Measurements from ENCODE around the gene TMEM120B.

Gene TMEM120B

DNA sequence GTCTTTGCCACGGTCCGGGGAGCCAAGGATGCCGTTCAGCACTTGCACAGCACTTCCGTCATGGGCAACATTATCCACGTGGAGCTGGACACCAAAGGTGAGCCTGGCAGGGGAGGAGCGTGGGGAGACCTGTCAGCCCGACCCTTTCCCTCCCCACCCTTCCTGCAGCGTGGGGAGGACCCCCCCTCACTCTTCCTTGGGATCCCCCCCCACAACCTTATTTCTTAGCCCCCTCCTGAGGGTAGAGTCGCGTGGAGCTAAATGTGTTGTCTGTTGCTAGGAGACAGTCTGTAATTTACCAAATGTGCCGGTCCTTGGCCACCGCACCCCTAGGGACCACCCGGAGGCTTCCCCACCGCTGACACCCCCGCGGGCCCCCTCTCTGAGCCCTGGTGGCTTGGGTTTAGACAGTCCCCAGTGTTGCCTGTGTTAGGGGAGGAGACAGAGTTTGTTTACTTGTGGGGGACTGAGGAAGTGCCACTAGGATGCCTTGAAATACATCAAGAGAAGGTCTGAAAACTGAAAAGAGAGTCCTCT lies 93.5 kb downstream of the TMEM120B start:
- peak in 1 of 2 experiments; percentile 42 for DNase-seq

- DNase-seq = no peak
Observed at GRCh38 chr12:121806546-121807423, 94.2 kb downstream of the TMEM120B start.

DNA sequence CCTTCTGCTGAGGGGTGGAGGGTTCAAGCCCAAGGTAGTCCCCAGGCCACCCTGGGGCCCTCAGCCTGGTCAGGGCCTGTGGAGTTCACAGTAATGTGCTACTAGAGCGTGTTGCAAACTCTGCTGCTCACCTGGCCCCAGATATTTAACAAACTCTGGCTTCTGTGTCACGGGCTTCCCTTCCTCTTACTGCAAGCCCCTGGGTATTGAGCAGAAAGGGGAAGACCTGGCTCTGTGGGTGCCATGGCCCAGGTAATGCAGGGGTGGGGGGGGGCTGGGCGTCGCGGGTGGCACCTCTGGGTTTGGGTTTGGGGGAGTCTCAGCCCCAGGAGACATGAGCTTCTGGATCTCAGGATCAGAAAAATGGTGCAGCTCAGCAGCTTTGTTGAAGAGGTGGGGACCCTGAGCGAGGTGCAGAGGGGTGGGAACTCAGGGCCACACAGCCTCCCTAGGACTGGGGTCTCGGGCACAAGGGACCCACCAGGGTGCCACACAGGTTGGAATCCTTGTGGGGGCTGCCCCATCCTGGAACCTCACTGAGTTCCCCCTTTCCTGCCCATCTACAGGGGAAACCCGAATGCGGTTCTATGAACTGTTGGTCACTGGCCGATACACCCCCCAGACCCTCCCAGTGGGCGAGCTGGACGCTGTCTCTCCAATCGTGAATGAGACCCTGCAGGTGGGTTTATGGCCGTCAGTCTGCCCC lies 95.2 kb downstream of the TMEM120B start:
- no peak for DNase-seq

DNA sequence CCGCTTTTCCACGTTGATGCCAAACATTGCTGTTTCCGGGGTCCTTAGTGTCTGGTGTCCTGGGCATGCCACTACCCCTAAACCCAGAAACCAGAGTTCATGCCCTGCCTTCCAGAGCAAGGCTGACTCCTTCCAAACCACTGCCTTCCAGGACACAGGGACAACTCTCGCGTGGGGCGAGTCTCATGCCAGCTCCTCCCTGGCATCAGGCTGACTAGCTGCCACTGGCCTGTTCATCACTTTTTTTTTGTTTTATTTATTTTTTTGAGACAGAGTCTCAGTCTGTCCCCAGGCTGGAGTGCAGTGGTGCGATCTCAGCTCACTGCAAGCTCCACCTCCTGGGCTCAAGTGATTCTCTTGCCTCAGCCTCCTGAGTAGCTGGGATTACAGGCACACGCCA lies 96.1 kb downstream of the TMEM120B start:
- no peak for DNase-seq

- no peak for DNase-seq
Observed at GRCh38 chr12:121809712-121810116, 97.2 kb downstream of the TMEM120B start.

GRCh38 chr12:121810234-121810817 lies 97.8 kb downstream of the TMEM120B start:
- no peak for DNase-seq

- DNase-seq = peak in 1 of 2 experiments; percentile 32
Observed at GRCh38 chr12:121810833-121811433, 98.4 kb downstream of the TMEM120B start.

DNA sequence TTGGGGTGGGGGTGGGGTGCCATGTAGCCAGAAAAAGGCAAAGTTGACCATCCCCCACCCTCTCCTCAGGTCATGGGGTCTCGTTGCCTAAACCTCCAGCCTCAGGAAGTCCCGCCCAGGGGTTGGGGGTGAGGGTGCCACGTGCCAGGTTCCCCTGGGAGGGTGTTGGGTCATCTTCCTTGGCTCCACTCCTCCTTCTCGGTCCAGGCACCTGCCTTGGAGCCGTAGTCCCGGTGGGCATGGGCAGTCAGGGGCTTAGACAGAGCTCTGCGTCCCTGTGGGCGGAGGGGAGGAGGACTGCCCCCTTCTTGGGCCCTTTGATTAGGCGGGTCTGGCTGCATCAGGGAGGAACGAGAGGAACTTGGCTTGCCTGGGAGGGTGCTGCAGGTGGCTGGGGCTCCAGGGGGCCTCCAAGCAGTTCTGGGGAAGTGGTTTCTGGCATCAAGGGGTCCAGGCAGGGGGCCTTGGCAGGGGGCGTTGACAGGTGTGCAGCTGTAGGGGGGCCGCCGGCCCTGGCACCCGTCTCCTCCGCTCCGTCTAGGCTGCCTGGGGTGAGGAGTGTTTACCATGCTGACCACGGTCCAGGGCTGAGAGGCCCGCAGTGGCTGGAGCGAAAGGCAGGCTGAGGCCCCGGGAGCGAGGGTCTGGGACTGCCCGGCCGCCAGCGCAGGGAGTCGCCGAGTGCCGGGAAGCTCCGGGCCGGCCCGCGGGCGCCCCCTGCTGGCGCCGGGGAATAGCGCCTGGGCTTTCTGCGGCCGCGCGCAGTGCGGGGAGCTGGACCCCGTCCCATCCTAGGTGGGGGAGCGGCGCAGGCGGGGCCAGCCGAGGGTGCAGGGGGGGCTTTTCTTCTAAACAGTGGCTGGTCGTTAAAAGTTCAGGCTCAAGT lies 99.1 kb downstream of the TMEM120B start:
- DNase-seq = peak; percentile 83 to 87

GRCh38 chr12:121812320-121812871 lies 99.8 kb downstream of the TMEM120B start:
- DNase-seq = peak; percentile 70 to 76

- DNase-seq = no peak
Observed at GRCh38 chr12:121812921-121813896, 100.7 kb downstream of the TMEM120B start.

- DNase-seq = no peak
Observed at GRCh38 chr12:121813951-121814350, 101.4 kb downstream of the TMEM120B start.

GRCh38 chr12:121814429-121815119 lies 102.0 kb downstream of the TMEM120B start:
- no peak for DNase-seq

DNA sequence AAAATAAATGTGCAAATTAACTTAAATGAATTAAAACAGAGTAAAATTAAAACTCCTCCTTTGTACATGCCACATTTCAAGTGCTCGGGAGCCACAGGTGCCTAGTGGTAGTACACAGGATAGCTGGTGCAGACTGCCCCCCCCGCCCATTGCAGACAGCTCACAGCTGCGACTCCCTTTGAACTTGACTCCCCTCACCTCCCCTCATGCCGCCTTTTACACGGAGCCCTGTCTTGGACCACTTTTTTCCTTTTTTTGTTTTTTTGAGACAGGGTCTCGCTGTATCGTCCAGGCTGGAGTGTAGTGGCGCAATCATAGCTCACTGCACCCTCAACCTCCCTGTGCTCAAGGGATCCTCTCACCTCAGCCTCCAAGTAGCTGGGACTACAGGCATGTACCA lies 102.7 kb downstream of the TMEM120B start:
- no peak for DNase-seq

DNA sequence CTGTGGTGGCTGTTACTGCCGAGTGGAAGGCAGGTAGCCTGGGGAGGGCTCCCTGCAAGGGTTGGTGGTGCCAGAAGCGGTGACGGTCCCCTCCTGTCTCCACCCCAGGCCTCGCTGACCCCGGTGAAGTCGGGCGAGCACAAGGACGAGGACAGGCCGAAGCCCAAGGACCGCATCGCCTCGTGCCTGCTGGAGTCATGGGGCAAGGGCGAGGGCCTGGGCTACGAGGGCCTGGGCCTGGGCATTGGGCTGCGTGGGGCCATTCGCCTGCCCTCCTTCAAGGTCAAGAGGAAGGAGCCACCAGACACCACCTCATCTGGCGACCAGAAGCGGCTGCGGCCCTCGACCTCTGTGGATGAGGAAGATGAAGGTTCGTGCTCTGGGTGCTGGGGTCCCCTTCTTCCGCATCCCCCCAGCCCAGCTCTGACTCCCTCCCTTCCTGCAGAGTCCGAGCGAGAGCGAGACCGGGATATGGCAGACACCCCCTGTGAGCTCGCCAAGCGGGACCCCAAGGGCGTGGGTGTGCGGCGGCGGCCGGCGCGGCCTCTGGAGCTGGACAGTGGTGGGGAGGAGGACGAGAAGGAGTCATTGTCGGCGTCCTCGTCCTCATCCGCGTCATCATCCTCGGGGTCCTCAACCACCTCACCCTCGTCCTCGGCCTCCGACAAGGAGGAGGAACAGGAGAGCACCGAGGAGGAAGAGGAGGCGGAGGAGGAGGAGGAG lies 104.5 kb downstream of the TMEM120B start:
- no peak for DNase-seq

DNA sequence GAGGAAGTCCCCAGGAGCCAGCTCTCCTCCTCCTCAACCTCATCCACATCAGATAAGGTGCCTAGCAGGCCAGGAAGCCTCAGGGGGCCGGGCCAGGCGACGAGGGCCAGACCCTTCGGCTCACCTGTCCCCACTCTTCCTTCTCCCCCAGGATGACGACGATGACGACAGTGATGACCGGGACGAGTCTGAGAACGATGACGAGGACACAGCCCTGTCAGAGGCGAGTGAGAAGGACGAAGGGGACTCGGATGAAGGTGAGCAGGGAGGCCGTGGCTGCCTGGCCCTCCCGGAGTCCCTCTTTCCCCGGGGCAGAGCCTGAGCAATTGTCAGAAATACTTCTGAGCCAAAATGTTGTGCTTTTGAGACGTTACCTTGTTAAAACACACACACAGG lies 105.1 kb downstream of the TMEM120B start:
- DNase-seq = no peak

- DNase-seq = no peak
Observed at GRCh38 chr12:121819212-121819949, 106.8 kb downstream of the TMEM120B start.

GRCh38 chr12:121820056-121820455 lies 107.5 kb downstream of the TMEM120B start:
- DNase-seq = no peak

DNA sequence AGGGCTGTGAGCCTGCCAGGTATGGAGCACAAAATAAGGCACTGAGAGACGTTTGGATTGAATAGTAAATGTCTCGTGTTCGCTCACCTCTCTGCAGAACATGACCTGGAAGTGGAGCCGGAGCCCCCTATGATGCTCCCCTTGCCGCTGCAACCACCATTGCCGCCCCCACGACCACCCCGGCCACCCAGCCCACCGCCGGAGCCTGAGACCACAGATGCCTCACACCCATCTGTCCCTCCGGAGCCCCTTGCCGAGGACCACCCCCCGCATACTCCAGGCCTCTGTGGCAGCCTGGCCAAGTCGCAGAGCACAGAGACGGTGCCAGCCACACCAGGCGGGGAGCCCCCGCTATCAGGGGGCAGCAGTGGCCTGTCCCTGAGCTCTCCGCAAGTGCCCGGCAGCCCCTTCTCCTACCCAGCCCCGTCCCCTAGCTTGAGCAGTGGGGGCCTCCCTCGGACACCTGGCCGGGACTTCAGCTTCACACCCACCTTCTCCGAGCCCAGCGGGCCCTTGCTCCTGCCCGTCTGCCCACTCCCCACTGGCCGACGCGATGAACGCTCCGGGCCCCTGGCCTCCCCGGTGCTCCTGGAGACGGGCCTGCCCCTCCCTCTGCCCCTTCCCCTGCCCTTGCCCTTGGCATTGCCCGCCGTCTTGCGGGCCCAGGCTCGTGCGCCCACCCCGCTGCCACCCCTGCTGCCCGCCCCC lies 110.0 kb downstream of the TMEM120B start:
- no peak for DNase-seq
